Cardiac muscle cell (in vitro differentiated cells and primary cell): ENCODE measurements around the gene MPL. TPM values are rescaled to one million over a fixed set of nuclear protein-coding genes. Genes with fewer than 3 reads are reported as not detected.

Source experiments
- DNase-seq, 2 donors: peaks; one replicate each; pipeline versions ENCODE4 v3.0.0 to v3.0.0-alpha.2; 2010 to 2017; ENCODE audit warnings: low read depth in 1 of 2, low spot score in 1 of 2
- H3K27ac ChIP-seq: fragments of 200-600 bp; sonication (generic); 2 replicates; pipeline ENCODE4 v1.5.1; 2016
- H3K27me3 ChIP-seq: fragments of 200-600 bp; sonication (generic); 2 replicates; pipeline ENCODE4 v1.6.0; 2016; ENCODE audit warnings: control low read depth
- H3K36me3 ChIP-seq: fragments of 200-600 bp; sonication (generic); 2 replicates; pipeline ENCODE4 v1.5.1; 2016; ENCODE audit warnings: control low read depth
- H3K4me1 ChIP-seq: fragments of 200-600 bp; sonication (generic); 2 replicates; pipeline ENCODE4 v1.8.1; 2017; ENCODE audit warnings: low read depth, mild to moderate bottlenecking, mixed run types
- H3K4me3 ChIP-seq: fragments of 200-600 bp; sonication (generic); 2 replicates; pipeline ENCODE4 v1.5.1; 2016; ENCODE audit warnings: mild to moderate bottlenecking
- H3K9me3 ChIP-seq: fragments of 200-600 bp; sonication (generic); 2 replicates; pipeline ENCODE4 v1.5.1; 2017; ENCODE audit warnings: low read depth, mild to moderate bottlenecking, control low read depth
- CTCF ChIP-seq: IDR thresholded peaks from 2 replicates; pipeline ENCODE4 v1.5.1; 2012; ENCODE audit warnings: low read depth, mild to moderate bottlenecking, low read length
- polyA plus RNA-seq: library from polyadenylated mRNA; unstranded; fragments of >200 nt; fragmentation: Nextera tagmentation; extraction: Ambion mirVana; gene quantifications from 2 replicates; pipeline ENCODE4 v1.2.1, GENCODE V29; 2016
- total RNA-seq: library from RNA; depleted of rRNA; stranded (reverse); fragments of >200 nt; gene quantifications from 2 replicates; pipeline ENCODE4 v1.2.3, GENCODE V29; 2016

Gene MPL
- total and polyA plus RNA-seq, 2 experiments from 2014 or later, result not detected

- no peak for TF ChIP-seq CTCF
- no peaks in the 10 kb centered on the region for H3K36me3 ChIP-seq
- H3K27me3 ChIP-seq, result no peaks in the 10 kb centered on the region
- H3K27ac ChIP-seq, result no peak overlapping the region
- H3K4me3 ChIP-seq, result no peak overlapping the region
- DNase-seq, result no peak
- H3K9me3 ChIP-seq, result no peaks in the 10 kb centered on the region
- no peaks in the 10 kb centered on the region for H3K4me1 ChIP-seq
Observed at GRCh38 chr1:43304314-43304681, 33.3 kb upstream of the MPL start.

- Histone ChIP-seq H3K4me1 (no peaks in the 10 kb centered on the region), H3K27me3 (no peaks in the 10 kb centered on the region), H3K27ac (no peak overlapping the region), H3K4me3 (no peak overlapping the region), H3K9me3 (no peaks in the 10 kb centered on the region), H3K36me3 (no peaks in the 10 kb centered on the region)
- no peak for DNase-seq
- no peak for TF ChIP-seq CTCF
Observed at GRCh38 chr1:43304771-43305300, 32.8 kb upstream of the MPL start.

- Histone ChIP-seq H3K4me1 (no peaks in the 10 kb centered on the region), H3K9me3 (no peaks in the 10 kb centered on the region)
- TF ChIP-seq CTCF, result no peak
Observed at GRCh38 chr1:43305461-43305860, 32.2 kb upstream of the MPL start.

GRCh38 chr1:43305926-43306687 lies 31.5 kb upstream of the MPL start:
- no peak overlapping the region for H3K4me3 ChIP-seq
- no peak overlapping the region for H3K27ac ChIP-seq
- TF ChIP-seq CTCF, result no peak
- no peaks in the 10 kb centered on the region for H3K36me3 ChIP-seq
- H3K4me1 ChIP-seq, result no peaks in the 10 kb centered on the region
- no peaks in the 10 kb centered on the region for H3K9me3 ChIP-seq
- no peak for DNase-seq
- no peaks in the 10 kb centered on the region for H3K27me3 ChIP-seq

More at GRCh38 chr1:43305461-43305860, 32.2 kb upstream of the MPL start:
- DNase-seq, result no peak
- no peaks in the 10 kb centered on the region for H3K36me3 ChIP-seq
- H3K27me3 ChIP-seq, result no peaks in the 10 kb centered on the region
- H3K4me3 ChIP-seq, result no peak overlapping the region
- no peak overlapping the region for H3K27ac ChIP-seq

GRCh38 chr1:43306688-43307457 lies 30.7 kb upstream of the MPL start:
- TF ChIP-seq CTCF, result no peak
- Histone ChIP-seq H3K9me3 (no peaks in the 10 kb centered on the region), H3K4me1 (no peaks in the 10 kb centered on the region), H3K36me3 (no peaks in the 10 kb centered on the region), H3K4me3 (no peak overlapping the region), H3K27me3 (no peaks in the 10 kb centered on the region), H3K27ac (no peak overlapping the region)
- no peak for DNase-seq
